Esophagus squamous epithelium (tissue), 4 donors: ENCODE results near the gene CHIC2.

Experiments used
- CTCF ChIP-seq, 6 experiments: fragments of 450-650 bp in 4 of 6; fragments of 200-600 bp in 2 of 6; sonication (generic) in 2 of 6; IDR thresholded peaks; one replicate each; pipeline ENCODE4 v1.5.1; 2016 to 2019; ENCODE audit warnings: antibody characterized with exemption in 6 of 6, mild to moderate bottlenecking in 4 of 6, moderate library complexity in 4 of 6
- POLR2A ChIP-seq, 4 donors: fragments of 450-650 bp; IDR thresholded peaks; one replicate each; pipeline ENCODE4 v1.6.1; 2017; ENCODE audit warnings: antibody characterized with exemption in 4 of 4, mild to moderate bottlenecking in 4 of 4, moderate library complexity in 3 of 4

GRCh38 chr4:54036184-54036583 is 28.2 kb downstream of the CHIC2 start:
- TF ChIP-seq CTCF (IDR thresholded peaks at IDR 0.05) (no peak), POLR2A (IDR thresholded peaks at IDR 0.05) (no peak)
